B cell (primary cell): ENCODE data around the gene MUTYH. TPM values are rescaled to one million over a fixed set of nuclear protein-coding genes. Genes with fewer than 3 reads are reported as not detected.

Experiments
- ATAC-seq: fragments of 200-7000 bp; cut with Tn5 transposase; one replicate; pipeline ENCODE4 v1.10.0; 2021; ENCODE audit warnings: low read depth, mild to moderate bottlenecking, moderate number of reproducible peaks, moderate library complexity
- CTCF ChIA-PET: fragments of 350-600 bp; sonication (Branson Sonifier 250); formaldehyde crosslinking; loops from one replicate; lab custom pipeline; 2021; ENCODE audit warnings: antibody characterized with exemption, inconsistent platforms; lab: Charles Lee
- POLR2A ChIA-PET: fragments of 350-600 bp; sonication (Branson Sonifier 250); formaldehyde crosslinking; loops from one replicate; lab custom pipeline; 2021; ENCODE audit warnings: antibody characterized with exemption; lab: Charles Lee
- DNase-seq: peaks from one replicate; pipeline ENCODE4 v3.0.0; 2013
- H2AFZ ChIP-seq: 2 replicates; pipeline ENCODE4 v1.6.1; 2012; ENCODE audit warnings: mild to moderate bottlenecking, low read depth, low read length; ENCODE audit not compliant: insufficient read depth, poor library complexity, severe bottlenecking
- H3K27ac ChIP-seq, 2 donors: 1 replicate in 1 of 2; 2 replicates in 1 of 2; pipeline ENCODE4 v1.5.1; 2012 to 2013; ENCODE audit warnings: low read length in 2 of 2, mild to moderate bottlenecking in 2 of 2, moderate library complexity in 1 of 2
- H3K27me3 ChIP-seq, 4 experiments: fragments of 200-600 bp in 1 of 4; sonication (generic) in 1 of 4; replicated peaks in 1 of 4; 1 replicate in 2 of 4; 2 replicates in 2 of 4; pipeline versions ENCODE4 v1.6.1 to v1.7.0; 2013 to 2016; ENCODE audit warnings: low read length in 3 of 4, mild to moderate bottlenecking in 2 of 4, mixed read lengths in 1 of 4, moderate library complexity in 1 of 4; ENCODE audit not compliant: insufficient read depth in 4 of 4, control insufficient read depth in 3 of 4; ENCODE audit errors: control extremely low read depth in 1 of 4
- H3K36me3 ChIP-seq, 2 experiments: replicated peaks in 1 of 2; 1 replicate in 1 of 2; 2 replicates in 1 of 2; pipeline versions ENCODE4 v1.6.1 to v1.7.1; 2013; ENCODE audit warnings: low read length in 1 of 2; ENCODE audit not compliant: insufficient read depth in 2 of 2, control insufficient read depth in 1 of 2; ENCODE audit errors: control extremely low read depth in 1 of 2, extremely low read depth in 1 of 2
- H3K4me1 ChIP-seq, 2 donors: fragments of 200-600 bp in 1 of 2; sonication (generic) in 1 of 2; 1 replicate in 1 of 2; 2 replicates in 1 of 2; pipeline versions ENCODE4 v1.5.1 to v1.6.1; 2013 to 2017; ENCODE audit warnings: low read length in 2 of 2; ENCODE audit not compliant: control insufficient read depth in 2 of 2, insufficient read depth in 2 of 2
- H3K4me2 ChIP-seq: replicated peaks from 2 replicates; pipeline ENCODE3; 2012; ENCODE audit warnings: mild to moderate bottlenecking, low read depth, low read length; ENCODE audit not compliant: poor library complexity, severe bottlenecking
- H3K4me3 ChIP-seq, 5 experiments: fragments of 200-600 bp in 1 of 5; sonication (generic) in 1 of 5; 1 replicate in 3 of 5; 2 replicates in 2 of 5; pipeline versions ENCODE4 v1.5.1 to v1.7.0; 2011 to 2016; ENCODE audit warnings: low read length in 4 of 5, mild to moderate bottlenecking in 4 of 5, low read depth in 2 of 5, control low read depth in 1 of 5, moderate library complexity in 1 of 5; ENCODE audit not compliant: insufficient read depth in 1 of 5; ENCODE audit errors: control extremely low read depth in 1 of 5, extremely low read depth in 1 of 5
- H3K79me2 ChIP-seq: fragments of 200-600 bp; sonication (generic); one replicate; pipeline ENCODE4 v1.6.0; 2016; ENCODE audit warnings: low read length; ENCODE audit not compliant: control insufficient read depth, insufficient read depth
- H3K9ac ChIP-seq: fragments of 200-600 bp; sonication (generic); 2 replicates; pipeline ENCODE4 v1.6.1; 2017; ENCODE audit warnings: mild to moderate bottlenecking, low read length, moderate library complexity
- H3K9me3 ChIP-seq, 3 donors: one replicate each; pipeline versions ENCODE4 v1.6.1 to v1.7.1; 2013; ENCODE audit warnings: low read length in 2 of 3; ENCODE audit not compliant: control insufficient read depth in 2 of 3, insufficient read depth in 1 of 3; ENCODE audit errors: control extremely low read depth in 1 of 3
- H4K20me1 ChIP-seq: 2 replicates; pipeline ENCODE4 v1.6.0; 2012; ENCODE audit warnings: mild to moderate bottlenecking, low read length; ENCODE audit not compliant: insufficient read depth, control insufficient read depth, poor library complexity, severe bottlenecking
- H3K27ac Mint-ChIP-seq: one replicate; pipeline ENCODE4 v1.8.0; 2021; ENCODE audit warnings: mixed read lengths
- H3K27me3 Mint-ChIP-seq: one replicate; pipeline ENCODE4 v1.8.0; 2021; ENCODE audit warnings: mixed read lengths
- H3K4me1 Mint-ChIP-seq: one replicate; pipeline ENCODE4 v1.8.0; 2021; ENCODE audit warnings: mixed read lengths
- H3K4me3 Mint-ChIP-seq: one replicate; pipeline ENCODE4 v1.8.0; 2021; ENCODE audit warnings: mixed read lengths
- H3K9me3 Mint-ChIP-seq: one replicate; pipeline ENCODE4 v1.8.0; 2022; ENCODE audit warnings: mixed read lengths; ENCODE audit not compliant: insufficient read depth
- CTCF ChIP-seq: fragments of 200-600 bp; IDR thresholded peaks from one replicate; pipeline ENCODE4 v1.8.0; 2022; ENCODE audit warnings: antibody characterized with exemption, mild to moderate bottlenecking
- EZH2 ChIP-seq: IDR thresholded peaks from 2 replicates; pipeline ENCODE4 v1.6.1; 2012; ENCODE audit warnings: borderline replicate concordance, low read depth, mild to moderate bottlenecking, moderate library complexity, low read length; ENCODE audit not compliant: insufficient read depth, poor library complexity, severe bottlenecking
- WGBS: methylation state at CpG from one replicate; pipeline ENCODE4 v1.1.5; 2013; ENCODE audit warnings: missing lambda C conversion rate; ENCODE audit not compliant: insufficient coverage; 5-methylcytosine and 5-hydroxymethylcytosine counted together
- intact Hi-C: fragments of 100-400 bp; cut with micrococcal nuclease; formaldehyde crosslinking; loops from one replicate; pipeline ENCODE4 v1.10.0; 2022
- polyA plus RNA-seq: library from polyadenylated mRNA; depleted of rRNA; stranded (reverse); fragments of >200 nt; gene quantifications from 2 replicates; pipeline ENCODE4 v1.2.3, GENCODE V29; 2012
- total RNA-seq, 2 donors: library from RNA; stranded (reverse); fragments of 120-200 nt in 1 of 2; gene quantifications; 1 replicate in 1 of 2; 2 replicates in 1 of 2; pipeline versions ENCODE4 v1.2.3 to v1.2.4, GENCODE V29; 2013 to 2022

MUTYH gene
- total and polyA plus RNA-seq, 2 donors (not counting 1 experiment from before 2014, with no cell fraction given), result 65.0 to 68.5 TPM

- H3K4me3 Mint-ChIP-seq, result no peak overlapping the region
- TF ChIP-seq CTCF (no peak), EZH2 (no peak)
- Histone ChIP-seq H3K79me2 (no peaks in the 10 kb centered on the region), H3K4me3 (no peak overlapping the region), H4K20me1 (no peaks in the 10 kb centered on the region), H3K27ac (no peak overlapping the region), H2AFZ (peak overlapping the region; percentile 65), H3K4me2 (peak overlapping the region; percentile 52), H3K27me3 (no peaks in the 10 kb centered on the region), H3K4me1 (peaks cover 19 to 27% of the 10 kb centered on the region in 2 donors), H3K9me3 (no peaks in the 10 kb centered on the region), H3K36me3 (no peaks in the 10 kb centered on the region), H3K9ac (no peak overlapping the region)
- no CpG with 5 or more reads among the region's 3 CpGs for WGBS
- H3K9me3 Mint-ChIP-seq, result no peaks in the 10 kb centered on the region
- intact Hi-C loops, result no loop called here
- ATAC-seq (no peak), DNase-seq (no peak)
- peaks cover 34% of the 10 kb centered on the region for H3K4me1 Mint-ChIP-seq
- ChIA-PET POLR2A (interaction anchor here (0.6 kb wide), 1 partner anchor 33 kb away, joined by 4 read pairs; the partner anchor contains the start of genes MUTYH and TOE1), CTCF (interaction anchor here (1.8 to 5.0 kb wide), 4 partner anchors 18 to 294 kb away, joined by 5 to 32 read pairs (median 26); partner anchors contain the start of genes HECTD3, MUTYH, TESK2 and TOE1)
- no peaks in the 10 kb centered on the region for H3K27me3 Mint-ChIP-seq
- peak overlapping the region; percentile 62 for H3K27ac Mint-ChIP-seq
These were observed 33.3 kb downstream of the MUTYH start for GRCh38 chr1:45306905-45307304.

- Mint-ChIP-seq H3K4me1 (peaks cover 34% of the 10 kb centered on the region), H3K27me3 (no peaks in the 10 kb centered on the region), H3K27ac (peak overlapping the region; percentile 62), H3K4me3 (peak overlapping the region; percentile 21), H3K9me3 (no peaks in the 10 kb centered on the region)
- H3K36me3 ChIP-seq, result no peaks in the 10 kb centered on the region
- H3K9ac ChIP-seq, result no peak overlapping the region
- H3K79me2 ChIP-seq, result no peaks in the 10 kb centered on the region
- ATAC-seq, result no peak
- H3K9me3 ChIP-seq, result no peaks in the 10 kb centered on the region
- no peaks in the 10 kb centered on the region for H4K20me1 ChIP-seq
- ChIA-PET POLR2A (interaction anchor here (0.6 to 4.9 kb wide), 4 partner anchors 21 to 294 kb away, joined by 3 to 76 read pairs (median 6); partner anchors contain the start of genes HPDL, MUTYH, TOE1 and UROD), CTCF (interaction anchor here (0.7 to 5.0 kb wide), 5 partner anchors 19 to 294 kb away, joined by 3 to 32 read pairs (median 22); partner anchors contain the start of genes HECTD3, MUTYH, TESK2 and TOE1)
- WGBS, result 0% methylated on average over 3 of the region's 8 CpGs
- peak overlapping the region in 1 of 5 experiments; percentile 8 for H3K4me3 ChIP-seq
- peak overlapping the region; percentile 52 for H3K4me2 ChIP-seq
- DNase-seq, result peak; percentile 39
- TF ChIP-seq EZH2 (no peak), CTCF (no peak)
- H3K27me3 ChIP-seq, result no peaks in the 10 kb centered on the region
- H3K4me1 ChIP-seq, result peaks cover 19 to 27% of the 10 kb centered on the region in 2 donors
- intact Hi-C loops, result no loop called here
- peak overlapping the region; percentile 65 for H2AFZ ChIP-seq
- H3K27ac ChIP-seq, result peak overlapping the region; percentile 20 to 97
These were observed 33.9 kb downstream of the MUTYH start for GRCh38 chr1:45306319-45306718.
